Erythroblast (primary cell): ENCODE measurements around the gene STK24.

Experiments
- DNase-seq, 2 experiments: peaks; one replicate each; lab custom pipeline; 2025; lab: John Stamatoyannopoulos, UW
- GATA1 ChIP-seq: IDR thresholded peaks from 2 replicates; pipeline ENCODE4 v1.6.1; 2011; ENCODE audit warnings: low read depth, mild to moderate bottlenecking, control low read depth, low read length, moderate library complexity
- POLR2A ChIP-seq: IDR thresholded peaks from 2 replicates; pipeline ENCODE4 v1.6.1; 2011; ENCODE audit warnings: mild to moderate bottlenecking, low read length

Gene STK24

GRCh38 chr13:98444381-98444780 lies 132.5 kb downstream of the STK24 start:
- TF ChIP-seq POLR2A (no peak), GATA1 (no peak)
- no peak for DNase-seq

- TF ChIP-seq POLR2A (no peak), GATA1 (no peak)
- no peak for DNase-seq
Measured at GRCh38 chr13:98443800-98444325, 133.0 kb downstream of the STK24 start.

DNA sequence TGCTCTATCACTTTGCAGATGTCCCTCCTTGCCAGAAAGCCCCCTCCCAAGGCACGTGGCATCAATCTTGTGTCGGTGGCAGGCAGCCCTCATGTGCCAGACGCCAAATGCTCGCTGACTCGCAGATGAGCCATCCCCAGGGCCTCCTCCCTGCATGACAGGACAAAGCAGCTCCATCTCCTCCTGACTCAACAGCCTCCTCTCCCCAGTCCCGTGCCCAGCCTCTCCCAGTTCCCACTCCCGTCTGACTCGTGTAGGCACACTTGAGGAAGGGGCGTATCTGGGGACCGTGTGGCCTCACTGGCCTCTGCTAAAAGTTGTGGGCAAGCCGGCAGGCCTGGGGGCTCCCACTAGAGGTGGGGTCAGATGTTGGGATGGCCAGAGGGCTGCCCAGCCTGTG lies 133.6 kb downstream of the STK24 start:
- DNase-seq, result peak in 1 of 2 experiments; percentile 36

GRCh38 chr13:98442391-98443230 lies 134.3 kb downstream of the STK24 start:
- no peak for DNase-seq
- TF ChIP-seq POLR2A (no peak), GATA1 (no peak)

More for the DNA sequence above, 133.6 kb downstream of the STK24 start:
- TF ChIP-seq GATA1, result no peak
- TF ChIP-seq POLR2A, result no peak

GRCh38 chr13:98441056-98441676 lies 135.7 kb downstream of the STK24 start:
- no peak for DNase-seq
- TF ChIP-seq POLR2A (no peak), GATA1 (no peak)

DNA sequence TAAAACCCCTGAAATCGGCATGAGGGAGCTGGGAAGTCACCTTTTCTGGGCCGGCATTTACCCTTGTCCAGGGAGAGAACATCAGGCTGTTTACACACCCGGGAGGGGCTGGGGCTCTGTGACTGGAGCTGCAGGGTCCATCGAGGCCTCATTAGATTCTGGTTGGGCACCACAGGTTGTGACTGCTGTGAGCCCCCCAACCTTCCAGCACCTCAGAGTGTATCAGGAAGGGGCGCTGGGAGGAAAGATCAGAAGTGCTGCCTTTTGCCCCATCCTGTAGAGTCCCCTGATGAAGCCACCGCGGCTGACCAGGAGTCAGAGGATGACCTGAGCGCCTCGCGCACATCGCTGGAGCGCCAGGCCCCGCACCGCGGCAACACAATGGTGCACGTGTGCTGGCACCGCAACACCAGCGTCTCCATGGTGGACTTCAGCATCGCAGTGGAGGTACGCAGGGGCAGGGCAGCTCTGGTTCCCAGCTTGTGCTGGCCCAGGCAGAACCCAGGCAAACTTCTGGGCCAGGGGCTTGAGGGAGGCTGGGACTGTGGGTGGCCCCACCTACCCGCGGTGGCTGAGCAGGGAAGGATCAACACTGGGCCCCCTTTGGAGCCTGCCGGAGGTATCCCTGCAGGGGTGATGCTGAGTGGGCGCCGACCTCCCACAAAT lies 136.4 kb downstream of the STK24 start:
- TF ChIP-seq POLR2A (no peak), GATA1 (no peak)
- DNase-seq, result no peak

DNA sequence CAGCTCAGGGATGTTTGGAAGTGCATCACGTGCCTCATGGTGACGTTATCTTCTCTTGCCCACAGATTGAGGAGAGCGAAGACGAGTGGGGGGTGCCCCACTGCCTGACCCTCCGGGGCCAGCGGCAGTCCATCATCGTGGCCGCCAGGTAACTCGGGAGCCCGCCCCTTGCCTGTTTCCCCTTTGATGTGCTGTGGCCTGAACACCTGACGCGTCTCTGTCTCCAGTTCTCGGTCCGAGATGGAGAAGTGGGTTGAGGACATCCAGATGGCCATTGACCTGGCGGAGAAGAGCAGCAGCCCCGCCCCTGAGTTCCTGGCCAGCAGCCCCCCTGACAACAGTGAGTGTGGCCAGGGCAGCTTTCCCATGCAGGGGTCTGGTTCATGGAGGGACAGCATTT lies 137.0 kb downstream of the STK24 start:
- TF ChIP-seq GATA1 (no peak), POLR2A (no peak)
- DNase-seq, result no peak

DNA sequence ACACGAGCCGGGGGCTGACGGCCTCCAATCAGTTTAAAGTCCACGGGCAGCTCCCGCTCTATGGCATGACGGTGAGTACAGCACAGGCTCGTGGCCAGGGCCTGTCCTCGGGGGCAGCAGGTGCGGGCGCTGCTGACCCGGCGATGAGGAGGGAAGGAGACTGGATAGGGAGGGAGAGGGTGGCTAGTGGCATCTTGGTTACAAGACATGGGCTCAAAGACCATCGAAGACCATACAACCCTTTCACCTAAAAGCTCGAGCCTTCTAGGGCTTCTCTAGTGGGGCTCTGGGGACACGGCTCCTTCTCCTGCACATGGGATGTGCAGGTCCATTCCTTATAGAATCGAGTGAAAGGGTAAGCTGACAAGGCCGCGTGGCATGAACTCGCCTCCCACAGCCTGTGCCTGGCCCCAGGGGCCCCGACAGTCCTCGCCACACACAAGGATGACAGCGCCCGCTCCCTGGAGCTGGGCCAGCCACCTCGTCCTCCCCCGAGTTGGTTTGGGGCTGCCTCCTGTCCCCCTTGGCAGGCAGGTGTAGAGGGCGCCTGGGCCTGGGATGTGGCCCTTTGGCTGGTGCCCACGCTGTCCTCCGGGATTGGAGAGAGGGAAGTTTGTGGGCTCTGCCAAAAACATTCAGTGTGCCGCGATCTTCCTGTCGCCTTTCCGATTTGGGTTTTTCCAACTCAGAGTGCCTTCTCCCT lies 137.6 kb downstream of the STK24 start:
- no peak for TF ChIP-seq POLR2A
- TF ChIP-seq GATA1, result no peak
- DNase-seq, result no peak

DNA sequence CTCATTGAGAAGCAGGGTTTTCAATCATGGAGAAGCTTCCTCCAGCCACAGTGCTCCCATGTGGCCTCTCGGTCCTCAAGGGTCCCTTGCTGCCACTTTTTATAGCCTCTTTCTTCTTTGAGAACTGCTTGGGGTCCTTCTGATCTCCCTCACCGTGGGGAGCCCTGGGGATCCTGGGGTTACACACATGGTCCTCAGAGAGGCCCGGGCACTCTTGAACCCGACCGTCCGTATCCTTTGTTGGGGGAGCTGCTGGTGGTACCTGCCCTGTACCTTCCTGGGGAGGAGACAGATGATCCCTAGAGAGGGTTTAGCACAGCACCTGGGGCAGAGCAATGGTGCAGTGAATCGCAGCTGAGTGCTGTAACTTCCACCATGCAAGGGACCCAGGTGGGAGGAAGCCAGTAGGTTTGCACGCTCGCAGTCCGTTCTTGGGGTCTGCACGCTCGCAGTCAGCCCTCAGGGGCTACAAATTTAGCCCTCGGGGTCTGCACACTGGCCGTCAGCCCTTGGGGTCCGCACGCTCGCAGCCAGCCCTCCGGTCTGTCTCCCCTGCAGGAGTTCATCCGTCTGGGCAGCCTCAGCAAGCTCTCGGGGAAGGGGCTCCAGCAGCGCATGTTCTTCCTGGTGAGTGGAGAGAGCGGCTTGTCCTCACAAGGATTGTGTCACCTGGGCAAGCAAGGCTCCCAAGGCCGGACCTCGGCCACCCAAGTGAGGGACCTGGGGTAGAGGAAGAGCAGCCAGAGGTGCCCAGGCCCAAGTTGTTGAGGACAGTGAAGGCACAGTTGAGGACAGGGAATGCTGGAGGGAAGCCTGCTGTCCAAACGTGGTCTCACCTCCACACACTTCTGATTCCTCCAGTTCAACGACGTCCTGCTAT lies 138.4 kb downstream of the STK24 start:
- no peak for DNase-seq
- no peak for TF ChIP-seq GATA1
- no peak for TF ChIP-seq POLR2A

DNA sequence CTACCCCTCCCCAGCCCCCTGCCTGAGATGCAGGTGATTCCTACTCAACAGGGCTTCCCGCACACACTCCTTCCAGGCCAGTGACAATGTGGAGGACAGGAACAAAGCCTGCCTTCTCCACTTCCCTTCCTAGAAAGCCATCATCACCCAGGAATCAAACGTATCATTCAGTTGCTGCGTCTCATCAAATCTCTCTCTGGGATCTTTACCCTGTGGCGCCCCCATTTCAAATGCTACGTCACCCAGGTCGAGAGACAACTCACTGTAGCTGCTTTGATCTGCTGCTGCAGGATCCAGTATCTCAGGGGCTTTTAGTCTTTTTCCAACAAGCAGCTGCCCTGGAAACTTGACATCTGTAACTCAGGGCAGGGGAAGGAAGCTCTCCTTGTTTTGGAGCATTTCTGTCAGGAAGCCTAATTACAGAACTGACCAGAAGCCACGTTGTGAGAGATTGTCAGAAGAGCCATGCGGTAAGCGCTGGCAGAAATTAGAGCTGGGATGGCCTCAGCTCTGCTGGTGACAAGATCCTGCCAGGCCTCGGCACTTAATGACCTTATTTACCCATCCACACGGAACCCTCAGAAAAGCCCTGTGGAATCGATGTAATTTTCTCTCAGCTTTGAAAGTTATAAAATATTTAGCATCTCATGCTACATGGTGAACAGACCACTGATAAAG lies 140.5 kb downstream of the STK24 start:
- no peak for DNase-seq
- TF ChIP-seq POLR2A (no peak), GATA1 (no peak)

GRCh38 chr13:98435376-98435775 lies 141.5 kb downstream of the STK24 start:
- no peak for DNase-seq
- TF ChIP-seq POLR2A (no peak), GATA1 (no peak)

- no peak for DNase-seq
- no peak for TF ChIP-seq GATA1
- no peak for TF ChIP-seq POLR2A
Measured at GRCh38 chr13:98434060-98434459, 142.8 kb downstream of the STK24 start.

DNA sequence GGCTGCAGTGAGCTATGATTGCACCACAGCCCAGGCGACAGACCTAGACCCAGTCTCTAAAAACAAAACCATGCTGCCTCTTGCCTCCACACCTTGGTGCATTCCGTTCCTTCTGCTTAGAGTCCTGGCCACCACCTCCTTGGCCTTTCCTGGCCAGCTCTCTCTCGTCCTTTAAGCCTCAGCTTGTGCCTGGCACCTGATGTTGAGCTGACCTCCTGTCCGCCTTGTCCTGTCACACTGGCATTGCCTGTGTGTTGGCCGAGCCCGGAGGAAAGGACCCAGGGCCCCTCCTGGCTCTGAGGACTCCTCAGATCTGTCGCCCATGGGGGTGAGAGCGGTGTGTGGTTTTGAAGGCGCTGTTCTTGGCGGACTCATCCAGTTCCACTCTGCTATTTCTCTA lies 143.3 kb downstream of the STK24 start:
- DNase-seq, result no peak
- TF ChIP-seq GATA1, result no peak
- TF ChIP-seq POLR2A, result no peak

DNA sequence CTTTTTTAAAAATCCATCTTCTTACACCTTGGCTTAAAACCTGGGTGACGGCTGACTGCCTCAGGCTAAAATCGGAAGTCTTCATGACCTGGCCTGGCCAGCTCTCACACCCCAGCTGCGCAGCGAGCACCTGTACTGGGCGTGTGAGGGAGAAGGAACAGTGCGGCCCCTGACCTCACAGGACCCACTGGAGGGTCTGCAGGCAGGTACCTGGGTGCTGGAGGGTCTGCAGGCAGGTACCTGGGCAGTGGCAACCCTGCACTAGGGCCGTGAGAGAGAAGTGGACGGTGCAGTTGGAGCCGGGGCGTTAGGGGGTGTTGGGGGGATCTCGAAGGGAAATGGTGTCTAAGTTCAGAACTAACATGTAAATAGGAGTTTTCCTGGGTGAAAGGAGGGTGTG lies 144.3 kb downstream of the STK24 start:
- DNase-seq, result no peak
- TF ChIP-seq POLR2A (no peak), GATA1 (no peak)
